HG03025 (cell line): ENCODE data around the gene ZSWIM6.

Source experiments
- ATAC-seq: cut with Tn5 transposase; IDR thresholded peaks from one replicate; pipeline ENCODE4 v1.9.1; 2021; ENCODE audit warnings: mild to moderate bottlenecking, moderate library complexity; ENCODE audit not compliant: unreplicated experiment, low FRiP score

The ZSWIM6 gene

GRCh38 chr5:61306531-61307131, 25.4 kb upstream of the ZSWIM6 start:
- ATAC-seq: peak; percentile 95

- no peak for ATAC-seq
Measured at GRCh38 chr5:61307191-61307590, 24.9 kb upstream of the ZSWIM6 start.

GRCh38 chr5:61307611-61308010, 24.4 kb upstream of the ZSWIM6 start:
- ATAC-seq: no peak

- ATAC-seq: no peak
Measured at GRCh38 chr5:61308712-61309111, 23.3 kb upstream of the ZSWIM6 start.

- no peak for ATAC-seq
Measured at GRCh38 chr5:61309115-61309514, 22.9 kb upstream of the ZSWIM6 start.

- no peak for ATAC-seq
Measured at GRCh38 chr5:61311056-61311610, 20.9 kb upstream of the ZSWIM6 start.

- no peak for ATAC-seq
Measured at GRCh38 chr5:61311836-61312808, 19.9 kb upstream of the ZSWIM6 start.

- no peak for ATAC-seq
Measured at GRCh38 chr5:61313960-61314681, 17.9 kb upstream of the ZSWIM6 start.

GRCh38 chr5:61318376-61318775, 13.7 kb upstream of the ZSWIM6 start:
- ATAC-seq: no peak

GRCh38 chr5:61319388-61320146, 12.5 kb upstream of the ZSWIM6 start:
- peak; percentile 98 for ATAC-seq

GRCh38 chr5:61320860-61321259, 11.2 kb upstream of the ZSWIM6 start:
- no peak for ATAC-seq

GRCh38 chr5:61321669-61322068, 10.4 kb upstream of the ZSWIM6 start:
- ATAC-seq: no peak

GRCh38 chr5:61322738-61323725, 9.0 kb upstream of the ZSWIM6 start:
- ATAC-seq: no peak

GRCh38 chr5:61327760-61328753, 4.0 kb upstream of the ZSWIM6 start:
- peak; percentile 14 for ATAC-seq

- no peak for ATAC-seq
Measured at GRCh38 chr5:61328791-61329549, 3.1 kb upstream of the ZSWIM6 start.

- ATAC-seq: no peak
Measured at GRCh38 chr5:61329550-61330128, 2.4 kb upstream of the ZSWIM6 start.
